Naive thymus-derived CD4-positive, alpha-beta T cell (primary cell): ENCODE measurements around the gene XKR7. TPM values are rescaled to one million over a fixed set of nuclear protein-coding genes. Genes with fewer than 3 reads are reported as not detected.

ENCODE experiments used
- ATAC-seq: fragments of 150-1000 bp; cut with Tn5 transposase; 2 replicates; pipeline ENCODE4 v1.10.0; 2021; ENCODE audit warnings: mild to moderate bottlenecking, moderate library complexity
- CTCF ChIA-PET: fragments of 350-600 bp; sonication (Branson Sonifier 250); formaldehyde crosslinking; loops from one replicate; lab custom pipeline; 2021; ENCODE audit warnings: antibody characterized with exemption; lab: Charles Lee
- POLR2A ChIA-PET: fragments of 350-600 bp; sonication (Branson Sonifier 250); formaldehyde crosslinking; loops from one replicate; lab custom pipeline; 2021; ENCODE audit warnings: antibody characterized with exemption, inconsistent platforms; lab: Charles Lee
- DNase-seq, 9 donors: peaks; one replicate each; pipeline versions ENCODE4 v3.0.0 to v3.0.0-alpha.2; 2020 to 2022; ENCODE audit warnings: mixed read lengths in 1 of 9
- H3K27ac ChIP-seq: one replicate; pipeline ENCODE4 v1.7.0; 2013; ENCODE audit warnings: mild to moderate bottlenecking, low read depth, low read length, moderate library complexity
- H3K27me3 ChIP-seq, 2 donors: one replicate each; pipeline ENCODE4 v1.7.0; 2013; ENCODE audit warnings: low read length in 2 of 2, mild to moderate bottlenecking in 2 of 2, moderate library complexity in 2 of 2; ENCODE audit not compliant: control insufficient read depth in 2 of 2, insufficient read depth in 2 of 2
- H3K36me3 ChIP-seq, 3 experiments: 1 replicate in 2 of 3; 2 replicates in 1 of 3; pipeline ENCODE4 v1.7.0; 2013; ENCODE audit warnings: low read length in 3 of 3, mild to moderate bottlenecking in 3 of 3, moderate library complexity in 1 of 3; ENCODE audit not compliant: insufficient read depth in 3 of 3, control insufficient read depth in 2 of 3
- H3K4me1 ChIP-seq, 2 donors: one replicate each; pipeline ENCODE4 v1.7.0; 2013; ENCODE audit warnings: low read length in 2 of 2, mild to moderate bottlenecking in 2 of 2, moderate library complexity in 1 of 2; ENCODE audit not compliant: control insufficient read depth in 2 of 2, insufficient read depth in 2 of 2
- H3K4me3 ChIP-seq: 2 replicates; pipeline ENCODE4 v1.7.0; 2013; ENCODE audit warnings: mild to moderate bottlenecking, low read length
- H3K9me3 ChIP-seq, 3 experiments: 1 replicate in 2 of 3; 2 replicates in 1 of 3; pipeline ENCODE4 v1.7.0; 2013; ENCODE audit warnings: low read length in 3 of 3; ENCODE audit not compliant: control insufficient read depth in 2 of 3
- H3K27ac Mint-ChIP-seq, 9 donors: one replicate each; pipeline ENCODE4 v1.8.0; 2020 to 2022; ENCODE audit warnings: mixed read lengths in 9 of 9, mild to moderate bottlenecking in 8 of 9, moderate library complexity in 5 of 9, inconsistent platforms in 2 of 9
- H3K27me3 Mint-ChIP-seq, 5 donors: one replicate each; pipeline ENCODE4 v1.8.0; 2021 to 2022; ENCODE audit warnings: mixed read lengths in 5 of 5, mild to moderate bottlenecking in 1 of 5
- H3K36me3 Mint-ChIP-seq, 5 donors: one replicate each; pipeline ENCODE4 v1.8.0; 2020 to 2022; ENCODE audit warnings: mixed read lengths in 5 of 5, mild to moderate bottlenecking in 3 of 5, inconsistent platforms in 1 of 5
- H3K4me1 Mint-ChIP-seq, 7 donors: one replicate each; pipeline ENCODE4 v1.8.0; 2020 to 2022; ENCODE audit warnings: mixed read lengths in 7 of 7, mild to moderate bottlenecking in 3 of 7, inconsistent platforms in 1 of 7
- H3K4me3 Mint-ChIP-seq, 10 donors: one replicate each; pipeline ENCODE4 v1.8.0; 2020 to 2022; ENCODE audit warnings: mild to moderate bottlenecking in 10 of 10, mixed read lengths in 10 of 10, moderate library complexity in 6 of 10, inconsistent platforms in 2 of 10
- H3K9me3 Mint-ChIP-seq, 11 donors: one replicate each; pipeline ENCODE4 v1.8.0; 2020 to 2022; ENCODE audit warnings: mixed read lengths in 11 of 11, mild to moderate bottlenecking in 4 of 11, inconsistent platforms in 1 of 11, moderate library complexity in 1 of 11
- intact Hi-C, 2 donors: fragments of 100-400 bp; cut with micrococcal nuclease; formaldehyde crosslinking; loops; one replicate each; pipeline ENCODE4 v1.15.1; 2023
- polyA plus RNA-seq, 2 donors: library from polyadenylated mRNA; unstranded; fragments of 300-500 nt; fragmentation: Illumina TruSeq; gene quantifications; one replicate each; pipeline ENCODE4 v1.2.3, GENCODE V29; 2021
- total RNA-seq, 6 experiments: library from RNA in 5 of 6; stranded (reverse) in 5 of 6; gene quantifications; 1 replicate in 5 of 6; 2 replicates in 1 of 6; pipeline ENCODE4 v1.2.3 and lab custom pipeline; 2021 to 2026

Gene XKR7
- total and polyA plus RNA-seq, 7 experiments from 2014 or later: 0.05 TPM; not detected in 6

DNA sequence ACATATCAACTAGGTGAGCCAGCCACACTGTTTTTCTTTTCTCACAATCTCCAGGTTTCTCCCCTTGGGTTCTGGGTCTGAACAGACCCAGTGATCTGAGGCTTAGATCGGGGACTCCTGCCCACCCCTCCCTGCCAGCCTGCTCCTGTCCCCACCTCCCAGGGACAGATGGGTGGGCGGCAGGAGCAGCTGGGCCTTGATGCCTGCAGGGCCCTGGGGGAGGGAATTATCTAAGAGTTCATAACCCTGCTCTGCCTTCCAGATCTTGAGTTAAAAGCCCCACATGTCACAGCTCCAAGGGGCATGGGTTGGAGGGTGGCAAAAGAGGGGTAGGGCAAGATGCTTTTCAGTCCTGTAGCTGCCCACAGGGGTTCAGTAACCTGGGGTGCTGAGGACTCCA, 5.2 kb upstream of the XKR7 start:
- Histone ChIP-seq H3K4me3 (no peak overlapping the region), H3K36me3 (no peaks in the 10 kb centered on the region), H3K9me3 (no peaks in the 10 kb centered on the region), H3K27ac (no peak overlapping the region), H3K4me1 (no peaks in the 10 kb centered on the region), H3K27me3 (peaks cover 4 to 5% of the 10 kb centered on the region in 2 donors)
- H3K4me3 Mint-ChIP-seq: no peak overlapping the region
- H3K27me3 Mint-ChIP-seq: peaks cover 39 to 64% (median 49%) of the 10 kb centered on the region in 5 donors
- ChIA-PET POLR2A (interaction anchor here (1.0 kb wide), 1 partner anchor 11 kb away, joined by 3 read pairs; no protein-coding TSS in a partner anchor), CTCF (no interaction called here)
- ATAC-seq: no peak
- no peak overlapping the region for H3K27ac Mint-ChIP-seq
- H3K4me1 Mint-ChIP-seq: peaks cover 0 to 5% (median 4%) of the 10 kb centered on the region in 7 donors
- no peak for DNase-seq
- intact Hi-C loops: no loop called here
- peaks cover 0 to 5% (median 0%) of the 10 kb centered on the region in 5 donors for H3K36me3 Mint-ChIP-seq
- peaks cover 0 to 9% (median 1%) of the 10 kb centered on the region in 11 donors for H3K9me3 Mint-ChIP-seq

DNA sequence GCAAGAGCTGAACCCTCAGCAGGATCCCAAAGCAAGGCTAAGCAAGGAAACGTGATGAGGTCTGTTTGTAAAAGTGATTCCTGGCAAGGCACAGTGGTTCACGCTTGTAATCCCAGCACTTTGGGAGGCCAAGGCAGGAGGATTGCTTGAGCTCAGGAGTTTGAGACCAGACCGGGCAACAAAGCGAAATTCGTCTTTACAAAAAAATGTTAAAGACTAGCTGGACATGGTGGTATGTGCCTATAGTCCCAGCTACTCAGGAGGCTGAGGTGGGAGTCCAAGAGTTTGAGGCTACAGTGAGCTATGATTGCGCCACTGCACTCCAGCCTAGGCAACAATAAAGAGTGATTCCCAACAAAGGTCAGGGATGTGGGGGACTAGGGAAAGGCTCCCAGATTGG, 4.1 kb upstream of the XKR7 start:
- peaks cover 41 to 61% (median 52%) of the 10 kb centered on the region in 5 donors for H3K27me3 Mint-ChIP-seq
- CTCF ChIA-PET: interaction anchor here (1.1 kb wide), 1 partner anchor 9 kb away, joined by 3 read pairs; no protein-coding TSS in a partner anchor
- Histone ChIP-seq H3K36me3 (no peaks in the 10 kb centered on the region), H3K4me3 (no peak overlapping the region), H3K9me3 (no peaks in the 10 kb centered on the region), H3K27me3 (peaks cover 4 to 5% of the 10 kb centered on the region in 2 donors), H3K27ac (no peak overlapping the region), H3K4me1 (no peaks in the 10 kb centered on the region)
- peaks cover 0 to 9% (median 9%) of the 10 kb centered on the region in 7 donors for H3K4me1 Mint-ChIP-seq
- intact Hi-C loops: no loop called here
- ATAC-seq: no peak
- peaks cover 0 to 5% (median 0%) of the 10 kb centered on the region in 5 donors for H3K36me3 Mint-ChIP-seq
- no peak overlapping the region for H3K4me3 Mint-ChIP-seq
- POLR2A ChIA-PET: no interaction called here
- peaks cover 0 to 12% (median 1%) of the 10 kb centered on the region in 11 donors for H3K9me3 Mint-ChIP-seq
- H3K27ac Mint-ChIP-seq: no peak overlapping the region
- no peak for DNase-seq

- H3K27me3 ChIP-seq: peaks cover 4 to 5% of the 10 kb centered on the region in 2 donors
These were observed 828 bp upstream of the XKR7 start for GRCh38 chr20:31966991-31967655.

DNA sequence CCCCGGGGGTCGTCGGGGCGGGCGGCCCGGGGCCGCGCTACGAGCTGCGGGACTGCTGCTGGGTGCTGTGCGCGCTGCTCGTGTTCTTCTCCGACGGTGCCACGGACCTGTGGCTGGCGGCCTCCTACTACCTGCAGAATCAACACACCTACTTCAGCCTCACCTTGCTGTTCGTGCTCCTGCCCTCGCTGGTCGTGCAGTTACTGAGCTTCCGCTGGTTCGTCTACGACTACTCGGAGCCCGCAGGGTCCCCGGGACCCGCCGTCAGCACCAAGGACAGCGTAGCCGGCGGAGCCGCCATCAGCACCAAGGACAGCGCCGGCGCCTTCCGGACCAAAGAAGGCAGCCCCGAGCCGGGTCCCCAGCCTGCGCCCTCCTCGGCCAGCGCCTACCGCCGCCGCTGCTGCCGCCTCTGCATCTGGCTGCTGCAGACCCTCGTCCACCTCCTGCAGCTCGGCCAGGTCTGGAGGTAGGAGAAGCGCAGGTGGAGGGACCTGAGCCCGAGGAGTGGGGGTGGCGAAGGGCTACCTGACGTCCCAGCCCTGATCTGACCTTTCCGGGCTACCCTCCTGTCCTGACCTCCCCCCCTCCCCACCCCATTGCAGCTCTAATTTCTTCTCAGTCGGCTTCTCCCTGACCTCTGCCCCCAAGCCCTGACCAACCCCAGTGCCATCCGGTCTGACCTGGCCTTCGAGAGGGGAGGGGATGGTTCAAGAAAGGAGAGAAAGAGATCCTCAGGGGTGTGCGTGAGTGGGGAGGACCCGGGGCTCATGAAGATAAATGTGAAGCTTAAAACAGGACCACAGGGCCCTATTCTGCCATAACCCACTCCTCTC, 558 bp downstream of the XKR7 start:
- ChIA-PET POLR2A (no interaction called here), CTCF (no interaction called here)
- intact Hi-C loops: loop anchor here (1.0 kb wide), 2 partner anchors 16 to 107 kb away; partner anchors contain the start of gene PDRG1 (in 2 of the 2)
- ATAC-seq (peak; percentile 98), DNase-seq (peak; percentile 74 to 93 (median 85))
- H3K27ac Mint-ChIP-seq: peak overlapping the region in 3 of 9 donors; percentile 46 to 75 (median 57)
- H3K9me3 Mint-ChIP-seq: peaks cover 0 to 12% (median 1%) of the 10 kb centered on the region in 11 donors
- peak overlapping the region; percentile 83 to 91 (median 88) for H3K4me3 Mint-ChIP-seq
- no peak overlapping the region for H3K4me3 ChIP-seq
- H3K36me3 Mint-ChIP-seq: peaks cover 0 to 5% (median 0%) of the 10 kb centered on the region in 5 donors
- H3K27me3 Mint-ChIP-seq: peaks cover 46 to 81% (median 60%) of the 10 kb centered on the region in 5 donors
- no peak overlapping the region for H3K27ac ChIP-seq
- H3K4me1 Mint-ChIP-seq: peaks cover 0 to 9% (median 9%) of the 10 kb centered on the region in 7 donors
- no peaks in the 10 kb centered on the region for H3K9me3 ChIP-seq
- peaks cover 4 to 5% of the 10 kb centered on the region in 2 donors for H3K27me3 ChIP-seq
- no peaks in the 10 kb centered on the region for H3K4me1 ChIP-seq
- no peaks in the 10 kb centered on the region for H3K36me3 ChIP-seq

More at GRCh38 chr20:31966991-31967655, 828 bp upstream of the XKR7 start:
- Histone ChIP-seq H3K4me1 (no peaks in the 10 kb centered on the region), H3K36me3 (no peaks in the 10 kb centered on the region), H3K27ac (no peak overlapping the region), H3K4me3 (no peak overlapping the region), H3K9me3 (no peaks in the 10 kb centered on the region)
- ATAC-seq (no peak), DNase-seq (no peak)
- intact Hi-C loops: no loop called here
- Mint-ChIP-seq H3K27ac (no peak overlapping the region), H3K4me3 (peak overlapping the region; percentile 21 to 90 (median 63)), H3K4me1 (peaks cover 0 to 9% (median 9%) of the 10 kb centered on the region in 7 donors), H3K9me3 (peaks cover 0 to 12% (median 1%) of the 10 kb centered on the region in 11 donors), H3K27me3 (peaks cover 49 to 78% (median 57%) of the 10 kb centered on the region in 5 donors), H3K36me3 (peaks cover 0 to 5% (median 0%) of the 10 kb centered on the region in 5 donors)
- CTCF ChIA-PET: no interaction called here
- POLR2A ChIA-PET: no interaction called here

DNA sequence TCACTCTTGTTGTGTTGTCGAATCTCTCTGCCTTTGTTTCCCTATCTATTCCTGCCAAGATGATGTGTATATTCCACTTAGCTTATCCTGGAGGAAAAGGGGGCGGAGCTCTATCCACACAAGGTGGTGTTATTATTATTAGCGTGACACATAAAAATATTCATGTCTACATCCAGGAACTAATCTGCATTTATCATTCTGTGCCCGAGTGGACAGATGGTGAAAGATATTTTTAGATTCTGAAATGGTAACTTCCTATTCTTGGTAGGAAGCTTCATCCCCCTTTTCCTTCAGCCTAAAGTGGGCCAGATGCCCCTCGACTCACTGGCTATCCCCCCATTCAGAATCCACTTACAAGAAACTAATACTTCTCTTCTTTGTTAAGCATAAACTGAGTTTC, 2.0 kb downstream of the XKR7 start:
- CTCF ChIA-PET: no interaction called here
- Mint-ChIP-seq H3K4me3 (peak overlapping the region in 3 of 10 donors; percentile 6 to 29 (median 20)), H3K27me3 (peaks cover 36 to 84% (median 62%) of the 10 kb centered on the region in 5 donors), H3K27ac (peak overlapping the region in 1 of 9 donors; percentile 21), H3K4me1 (peaks cover 0 to 9% (median 9%) of the 10 kb centered on the region in 7 donors), H3K36me3 (peaks cover 0 to 5% (median 0%) of the 10 kb centered on the region in 5 donors), H3K9me3 (peaks cover 0 to 12% (median 1%) of the 10 kb centered on the region in 11 donors)
- Histone ChIP-seq H3K4me3 (no peak overlapping the region), H3K9me3 (no peaks in the 10 kb centered on the region), H3K4me1 (no peaks in the 10 kb centered on the region), H3K27ac (no peak overlapping the region), H3K36me3 (no peaks in the 10 kb centered on the region), H3K27me3 (peaks cover 4 to 5% of the 10 kb centered on the region in 2 donors)
- DNase-seq (no peak), ATAC-seq (no peak)
- POLR2A ChIA-PET: no interaction called here
- intact Hi-C loops: no loop called here

GRCh38 chr20:31972471-31973021, 4.6 kb downstream of the XKR7 start:
- peaks cover 0 to 6% (median 0%) of the 10 kb centered on the region in 11 donors for H3K9me3 Mint-ChIP-seq
- DNase-seq: no peak
- Histone ChIP-seq H3K4me1 (no peaks in the 10 kb centered on the region), H3K27me3 (no peaks in the 10 kb centered on the region), H3K4me3 (no peak overlapping the region), H3K36me3 (no peaks in the 10 kb centered on the region), H3K27ac (no peak overlapping the region), H3K9me3 (no peaks in the 10 kb centered on the region)
- no peak overlapping the region for H3K4me3 Mint-ChIP-seq
- no peak overlapping the region for H3K27ac Mint-ChIP-seq
- ATAC-seq: no peak
- intact Hi-C loops: no loop called here
- H3K4me1 Mint-ChIP-seq: peaks cover 0 to 6% (median 5%) of the 10 kb centered on the region in 7 donors
- H3K27me3 Mint-ChIP-seq: peaks cover 22 to 71% (median 46%) of the 10 kb centered on the region in 5 donors
- ChIA-PET CTCF (no interaction called here), POLR2A (no interaction called here)
- H3K36me3 Mint-ChIP-seq: no peaks in the 10 kb centered on the region
